Esophagus squamous epithelium (tissue), 4 donors: ENCODE data around the gene PCSK5.

ENCODE experiments used
- CTCF ChIP-seq, 6 experiments: fragments of 450-650 bp in 4 of 6; fragments of 200-600 bp in 2 of 6; sonication (generic) in 2 of 6; IDR thresholded peaks; one replicate each; pipeline ENCODE4 v1.5.1; 2016 to 2019; ENCODE audit warnings: antibody characterized with exemption in 6 of 6, mild to moderate bottlenecking in 4 of 6, moderate library complexity in 4 of 6
- POLR2A ChIP-seq, 4 donors: fragments of 450-650 bp; IDR thresholded peaks; one replicate each; pipeline ENCODE4 v1.6.1; 2017; ENCODE audit warnings: antibody characterized with exemption in 4 of 4, mild to moderate bottlenecking in 4 of 4, moderate library complexity in 3 of 4

DNA sequence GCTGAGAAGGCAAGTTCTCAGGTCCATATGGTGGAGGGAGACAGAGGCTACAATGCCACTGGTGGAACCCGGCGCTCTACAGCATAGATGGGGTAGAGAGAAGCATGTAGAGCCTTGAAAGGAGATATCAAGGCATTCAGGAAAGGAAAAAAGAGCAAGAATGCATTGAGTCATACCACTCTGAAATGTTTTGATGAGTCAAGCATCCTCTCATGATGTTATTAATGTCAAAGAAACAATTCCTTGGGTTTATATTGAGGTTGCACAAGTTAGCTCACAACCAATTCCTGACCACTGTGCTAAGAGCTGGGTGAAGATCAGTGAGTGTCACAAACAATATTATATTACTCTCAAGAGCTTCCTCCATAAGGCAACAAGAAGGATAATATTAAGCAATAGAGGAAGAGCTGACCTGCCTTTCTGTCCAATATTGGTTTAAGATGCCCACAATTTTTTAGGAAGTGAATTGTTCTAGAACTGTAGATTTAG is 325.7 kb downstream of the PCSK5 start:
- TF ChIP-seq CTCF (IDR thresholded peaks at IDR 0.05) (no peak), POLR2A (IDR thresholded peaks at IDR 0.05) (no peak)
